ENCODE data around the gene OVOL1. TPM values are rescaled to one million over a fixed set of nuclear protein-coding genes. Genes with fewer than 3 reads are reported as not detected.

OVOL1 gene
- total RNA-seq, 1 donor from 2014 or later = not detected

DNA sequence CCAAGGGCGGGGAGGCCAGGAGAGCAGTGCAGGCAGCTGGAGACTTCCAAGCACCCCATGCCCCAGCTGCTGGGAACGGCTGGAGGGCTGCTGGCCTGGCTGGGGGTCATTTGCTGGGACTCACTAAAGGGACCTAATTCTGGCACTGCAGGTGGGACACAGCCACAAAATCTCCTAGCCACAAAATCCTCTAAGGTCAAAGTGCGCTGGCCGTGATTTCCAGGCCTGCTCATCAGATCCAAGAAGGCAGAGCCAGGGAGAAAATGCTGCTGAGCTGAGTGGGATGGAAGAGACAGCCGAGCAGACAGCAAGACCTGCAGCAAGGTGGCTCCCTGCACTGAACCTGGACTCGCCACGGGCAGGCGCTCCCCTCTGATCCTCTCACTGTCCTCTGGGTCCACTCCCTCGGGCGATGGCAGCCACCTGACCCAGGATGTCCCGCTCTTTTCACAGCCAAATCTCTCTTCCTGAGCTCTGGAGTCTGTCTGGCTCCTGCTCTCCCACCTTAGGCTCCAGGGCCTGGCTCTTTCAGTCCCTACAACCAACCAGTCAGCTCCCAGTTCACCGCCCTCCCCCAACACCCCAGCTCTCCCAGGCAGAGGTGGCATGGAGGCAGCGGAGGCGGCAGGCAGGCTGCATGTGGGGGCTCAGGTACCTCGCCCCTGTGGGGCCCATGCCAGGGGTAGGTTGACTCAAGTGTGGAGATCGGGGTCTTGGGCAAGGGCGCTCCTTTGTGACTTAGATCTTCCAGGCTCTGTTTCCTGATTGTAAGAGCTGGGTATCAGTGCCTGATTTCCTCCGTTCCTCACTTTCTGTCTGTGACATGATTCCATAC lies 14.5 kb downstream of the OVOL1 start:
- H3K27me3 ChIP-seq (ENCODE audit: control insufficient read depth in 3 of 3, insufficient read depth in 3 of 3, low read length in 3 of 3) = peaks cover 39 to 50% (median 40%) of the 10 kb centered on the region in 3 donors
- H3K27ac ChIP-seq (ENCODE audit: low read depth, low read length) = no peak overlapping the region
- H3K9ac ChIP-seq (ENCODE audit: low read depth in 1 of 3, low read length in 3 of 3) = no peak overlapping the region
- H3K9me3 ChIP-seq (ENCODE audit: control insufficient read depth in 3 of 3, low read length in 3 of 3) = no peaks in the 10 kb centered on the region
- H3K4me1 ChIP-seq (ENCODE audit: control insufficient read depth in 3 of 3, insufficient read depth in 3 of 3, low read length in 3 of 3) = no peaks in the 10 kb centered on the region
- no peaks in the 10 kb centered on the region for H3K36me3 ChIP-seq (ENCODE audit: control insufficient read depth in 3 of 3, insufficient read depth in 3 of 3, low read length in 3 of 3)
- no peak overlapping the region for H3K4me3 ChIP-seq (ENCODE audit: low read length in 3 of 3)

DNA sequence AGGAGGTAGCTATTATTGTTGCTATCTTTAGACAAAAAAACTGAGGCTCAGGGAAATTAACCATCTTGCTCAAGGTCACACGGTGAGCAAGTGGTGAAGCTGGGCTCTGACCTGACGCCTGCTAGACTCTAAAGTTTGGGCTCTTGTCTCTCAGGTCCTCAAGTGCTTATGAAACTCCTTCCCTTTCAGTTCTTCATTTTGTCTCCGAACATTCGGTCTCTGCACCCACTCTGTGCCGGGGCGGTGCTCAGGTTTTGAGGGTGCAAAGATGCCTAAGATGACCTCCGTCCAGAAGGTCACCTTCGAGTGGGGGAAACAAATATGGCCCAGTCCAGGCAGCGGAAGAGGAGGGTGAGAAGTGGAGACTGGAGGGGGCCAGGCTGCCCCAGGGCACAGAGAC lies 16.0 kb downstream of the OVOL1 start:
- H3K4me1 ChIP-seq (ENCODE audit: control insufficient read depth in 3 of 3, insufficient read depth in 3 of 3, low read length in 3 of 3) = no peaks in the 10 kb centered on the region
- H3K27ac ChIP-seq (ENCODE audit: low read depth, low read length) = no peak overlapping the region
- H3K36me3 ChIP-seq (ENCODE audit: control insufficient read depth in 3 of 3, insufficient read depth in 3 of 3, low read length in 3 of 3) = no peaks in the 10 kb centered on the region
- no peak overlapping the region for H3K4me3 ChIP-seq (ENCODE audit: low read length in 3 of 3)
- no peak overlapping the region for H3K9ac ChIP-seq (ENCODE audit: low read depth in 1 of 3, low read length in 3 of 3)
- H3K9me3 ChIP-seq (ENCODE audit: control insufficient read depth in 3 of 3, low read length in 3 of 3) = no peaks in the 10 kb centered on the region
- peaks cover 36 to 43% (median 38%) of the 10 kb centered on the region in 3 donors for H3K27me3 ChIP-seq (ENCODE audit: control insufficient read depth in 3 of 3, insufficient read depth in 3 of 3, low read length in 3 of 3)

DNA sequence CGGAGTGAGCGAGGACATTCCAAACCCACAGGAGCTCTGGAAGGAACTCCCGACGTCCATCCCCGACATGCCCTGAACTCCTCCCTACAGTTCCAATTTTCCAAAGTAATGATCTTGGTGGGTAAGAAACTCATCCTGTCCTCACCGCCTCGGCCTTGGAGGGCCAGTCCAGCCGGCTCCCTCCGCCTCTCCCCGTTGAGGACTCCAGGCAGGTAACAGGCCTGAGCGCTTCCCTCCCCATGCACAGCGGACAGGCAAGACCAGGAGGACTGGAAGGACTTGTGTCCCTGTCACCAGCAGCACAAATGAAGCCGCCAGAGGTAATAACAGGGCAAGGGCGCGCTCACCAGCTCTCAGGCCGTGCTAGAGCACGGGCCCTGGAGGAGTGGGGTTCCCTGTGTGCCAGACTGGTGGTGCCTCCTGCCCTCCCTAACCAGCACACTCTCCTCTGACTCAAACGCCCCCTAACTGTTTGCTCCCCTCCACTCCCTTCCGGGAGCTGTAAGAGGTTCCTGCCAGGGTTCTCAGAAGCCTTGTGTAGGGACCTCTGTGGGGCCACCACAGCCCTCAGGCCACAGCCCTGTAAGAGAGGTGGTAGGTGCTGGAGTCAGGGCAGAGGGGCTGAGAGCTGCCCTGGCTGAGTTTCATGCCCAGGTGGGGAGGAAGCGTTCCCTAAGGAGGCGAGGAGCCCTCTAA lies 17.1 kb downstream of the OVOL1 start:
- Histone ChIP-seq H3K9ac (ENCODE audit: low read depth in 1 of 3, low read length in 3 of 3) (no peak overlapping the region), H3K9me3 (ENCODE audit: control insufficient read depth in 3 of 3, low read length in 3 of 3) (no peaks in the 10 kb centered on the region), H3K27ac (ENCODE audit: low read depth, low read length) (no peak overlapping the region), H3K36me3 (ENCODE audit: control insufficient read depth in 3 of 3, insufficient read depth in 3 of 3, low read length in 3 of 3) (no peaks in the 10 kb centered on the region), H3K4me1 (ENCODE audit: control insufficient read depth in 3 of 3, insufficient read depth in 3 of 3, low read length in 3 of 3) (no peaks in the 10 kb centered on the region), H3K4me3 (ENCODE audit: low read length in 3 of 3) (no peak overlapping the region), H3K27me3 (ENCODE audit: control insufficient read depth in 3 of 3, insufficient read depth in 3 of 3, low read length in 3 of 3) (peaks cover 40 to 44% (median 43%) of the 10 kb centered on the region in 3 donors)

DNA sequence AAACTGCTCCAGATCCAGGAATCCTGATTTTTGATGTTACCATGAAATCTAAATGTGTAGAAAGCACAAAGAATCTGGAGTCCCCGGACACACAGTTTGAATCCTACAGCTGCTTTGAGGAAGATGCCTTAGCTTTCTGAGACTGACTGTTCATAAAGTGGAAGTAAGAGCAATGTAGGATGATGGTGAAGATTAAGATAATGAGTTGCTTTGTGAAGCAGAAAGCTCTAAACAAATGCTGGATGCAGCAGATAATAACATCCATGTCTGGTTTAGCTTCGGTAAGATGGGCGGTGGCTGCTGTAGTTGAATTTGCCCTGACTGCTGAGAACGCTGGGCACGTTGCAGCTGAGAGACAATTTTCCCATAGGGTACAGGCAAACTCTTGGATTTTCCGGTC lies 20.1 kb downstream of the OVOL1 start:
- Histone ChIP-seq H3K27ac (ENCODE audit: low read depth, low read length) (no peak overlapping the region), H3K4me1 (ENCODE audit: control insufficient read depth in 3 of 3, insufficient read depth in 3 of 3, low read length in 3 of 3) (peaks cover 0 to 6% (median 0%) of the 10 kb centered on the region in 3 donors), H3K36me3 (ENCODE audit: control insufficient read depth in 3 of 3, insufficient read depth in 3 of 3, low read length in 3 of 3) (no peaks in the 10 kb centered on the region), H3K27me3 (ENCODE audit: control insufficient read depth in 3 of 3, insufficient read depth in 3 of 3, low read length in 3 of 3) (peaks cover 41 to 58% (median 56%) of the 10 kb centered on the region in 3 donors), H3K9me3 (ENCODE audit: control insufficient read depth in 3 of 3, low read length in 3 of 3) (no peaks in the 10 kb centered on the region), H3K9ac (ENCODE audit: low read depth in 1 of 3, low read length in 3 of 3) (no peak overlapping the region), H3K4me3 (ENCODE audit: low read length in 3 of 3) (no peak overlapping the region)

DNA sequence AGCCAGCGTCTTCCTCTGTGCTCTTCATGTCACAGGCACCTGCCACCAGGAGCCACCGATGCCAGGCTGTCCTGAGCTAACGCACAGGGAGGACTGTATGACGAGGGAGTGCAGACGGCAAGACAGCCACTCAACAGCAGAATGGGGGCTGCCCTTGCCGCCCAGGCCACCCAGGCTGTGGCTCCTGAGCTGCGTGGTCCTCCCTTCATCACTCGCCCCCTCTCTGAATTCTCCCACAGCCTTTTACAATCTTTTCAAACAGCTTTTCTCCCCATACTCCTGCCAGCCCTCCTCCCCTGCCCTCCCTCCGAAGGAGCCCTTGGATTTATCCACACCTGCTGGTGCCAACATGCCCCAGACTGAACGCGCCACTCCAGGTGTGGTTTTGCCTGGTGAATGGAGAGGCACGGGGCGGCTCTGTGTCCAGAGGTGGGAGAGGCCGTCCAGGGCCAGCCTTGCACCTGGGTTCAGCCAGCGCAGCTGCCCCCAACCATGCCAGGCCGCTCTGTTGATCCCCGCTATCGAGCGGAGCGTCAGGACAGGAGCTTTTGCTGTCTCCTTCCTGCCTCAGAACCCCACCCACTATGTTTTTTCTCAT lies 22.0 kb downstream of the OVOL1 start:
- H3K36me3 ChIP-seq (ENCODE audit: control insufficient read depth in 3 of 3, insufficient read depth in 3 of 3, low read length in 3 of 3) = no peaks in the 10 kb centered on the region
- no peak overlapping the region for H3K27ac ChIP-seq (ENCODE audit: low read depth, low read length)
- H3K4me1 ChIP-seq (ENCODE audit: control insufficient read depth in 3 of 3, insufficient read depth in 3 of 3, low read length in 3 of 3) = peaks cover 0 to 6% (median 0%) of the 10 kb centered on the region in 3 donors
- peaks cover 29 to 48% (median 46%) of the 10 kb centered on the region in 3 donors for H3K27me3 ChIP-seq (ENCODE audit: control insufficient read depth in 3 of 3, insufficient read depth in 3 of 3, low read length in 3 of 3)
- no peak overlapping the region for H3K4me3 ChIP-seq (ENCODE audit: low read length in 3 of 3)
- no peaks in the 10 kb centered on the region for H3K9me3 ChIP-seq (ENCODE audit: control insufficient read depth in 3 of 3, low read length in 3 of 3)
- no peak overlapping the region for H3K9ac ChIP-seq (ENCODE audit: low read depth in 1 of 3, low read length in 3 of 3)

DNA sequence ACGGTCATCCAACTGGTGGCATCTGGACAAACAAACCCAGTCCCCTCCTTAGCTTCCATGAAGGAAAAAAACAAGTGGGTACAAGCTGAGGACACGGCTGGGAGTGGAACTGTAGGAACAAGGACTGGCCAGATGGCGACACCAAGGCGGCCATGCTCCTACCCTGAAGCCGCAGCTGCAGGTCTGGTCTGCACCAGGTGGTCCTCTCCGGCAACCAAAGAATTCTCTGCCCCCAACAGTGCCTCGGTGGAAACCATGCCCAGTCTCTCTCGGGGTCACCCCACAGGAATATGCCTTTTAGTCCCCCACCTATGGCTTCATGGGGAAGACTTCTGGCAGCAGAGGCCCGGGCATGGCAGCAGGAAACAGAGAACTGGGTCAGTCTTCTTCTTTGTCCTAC lies 22.6 kb downstream of the OVOL1 start:
- Histone ChIP-seq H3K36me3 (ENCODE audit: control insufficient read depth in 3 of 3, insufficient read depth in 3 of 3, low read length in 3 of 3) (no peaks in the 10 kb centered on the region), H3K4me3 (ENCODE audit: low read length in 3 of 3) (no peak overlapping the region), H3K9ac (ENCODE audit: low read depth in 1 of 3, low read length in 3 of 3) (no peak overlapping the region), H3K9me3 (ENCODE audit: control insufficient read depth in 3 of 3, low read length in 3 of 3) (no peaks in the 10 kb centered on the region), H3K27ac (ENCODE audit: low read depth, low read length) (no peak overlapping the region), H3K27me3 (ENCODE audit: control insufficient read depth in 3 of 3, insufficient read depth in 3 of 3, low read length in 3 of 3) (peaks cover 24 to 43% (median 41%) of the 10 kb centered on the region in 3 donors), H3K4me1 (ENCODE audit: control insufficient read depth in 3 of 3, insufficient read depth in 3 of 3, low read length in 3 of 3) (peaks cover 0 to 6% (median 0%) of the 10 kb centered on the region in 3 donors)

DNA sequence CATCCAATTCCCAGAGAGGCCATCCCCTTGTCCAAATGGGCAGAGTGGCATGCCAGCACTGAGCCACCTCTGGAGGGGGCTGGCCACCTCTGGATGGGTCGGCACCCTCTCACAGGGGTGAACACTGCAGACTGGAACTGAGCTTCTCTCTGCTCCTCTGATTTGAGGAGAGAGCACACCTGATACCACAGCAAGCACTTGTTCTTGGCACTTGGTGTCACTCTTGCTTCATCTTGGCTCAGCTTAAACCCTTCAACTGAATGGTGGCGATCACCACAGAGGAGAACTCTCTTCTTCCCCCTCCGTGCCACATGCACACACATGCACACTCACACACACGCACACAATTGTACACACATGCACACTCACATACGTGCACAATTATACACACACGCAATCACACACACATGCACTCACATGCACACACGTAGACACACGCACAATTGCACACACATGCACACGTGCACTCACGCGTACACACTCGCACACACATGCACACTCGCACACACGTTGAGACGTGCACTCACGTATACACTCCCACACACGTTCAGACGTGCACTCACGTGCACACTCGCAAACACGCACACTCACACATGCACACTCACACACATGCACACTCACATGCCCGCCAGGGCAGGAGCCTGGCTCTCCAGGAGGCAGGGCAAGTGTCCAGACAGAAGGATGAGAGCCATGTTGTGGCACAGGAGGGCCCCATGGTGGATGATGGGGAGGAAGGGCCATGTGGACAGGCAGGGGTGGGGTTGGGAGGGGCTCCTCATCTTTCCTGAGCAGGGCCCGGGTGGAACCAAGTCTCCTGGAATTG lies 23.4 kb downstream of the OVOL1 start:
- Histone ChIP-seq H3K9ac (ENCODE audit: low read depth in 1 of 3, low read length in 3 of 3) (no peak overlapping the region), H3K27me3 (ENCODE audit: control insufficient read depth in 3 of 3, insufficient read depth in 3 of 3, low read length in 3 of 3) (peaks cover 24 to 43% (median 41%) of the 10 kb centered on the region in 3 donors), H3K27ac (ENCODE audit: low read depth, low read length) (no peak overlapping the region), H3K9me3 (ENCODE audit: control insufficient read depth in 3 of 3, low read length in 3 of 3) (no peaks in the 10 kb centered on the region), H3K36me3 (ENCODE audit: control insufficient read depth in 3 of 3, insufficient read depth in 3 of 3, low read length in 3 of 3) (peaks cover 0 to 2% (median 0%) of the 10 kb centered on the region in 3 donors), H3K4me1 (ENCODE audit: control insufficient read depth in 3 of 3, insufficient read depth in 3 of 3, low read length in 3 of 3) (peaks cover 0 to 6% (median 3%) of the 10 kb centered on the region in 3 donors), H3K4me3 (ENCODE audit: low read length in 3 of 3) (no peak overlapping the region)

DNA sequence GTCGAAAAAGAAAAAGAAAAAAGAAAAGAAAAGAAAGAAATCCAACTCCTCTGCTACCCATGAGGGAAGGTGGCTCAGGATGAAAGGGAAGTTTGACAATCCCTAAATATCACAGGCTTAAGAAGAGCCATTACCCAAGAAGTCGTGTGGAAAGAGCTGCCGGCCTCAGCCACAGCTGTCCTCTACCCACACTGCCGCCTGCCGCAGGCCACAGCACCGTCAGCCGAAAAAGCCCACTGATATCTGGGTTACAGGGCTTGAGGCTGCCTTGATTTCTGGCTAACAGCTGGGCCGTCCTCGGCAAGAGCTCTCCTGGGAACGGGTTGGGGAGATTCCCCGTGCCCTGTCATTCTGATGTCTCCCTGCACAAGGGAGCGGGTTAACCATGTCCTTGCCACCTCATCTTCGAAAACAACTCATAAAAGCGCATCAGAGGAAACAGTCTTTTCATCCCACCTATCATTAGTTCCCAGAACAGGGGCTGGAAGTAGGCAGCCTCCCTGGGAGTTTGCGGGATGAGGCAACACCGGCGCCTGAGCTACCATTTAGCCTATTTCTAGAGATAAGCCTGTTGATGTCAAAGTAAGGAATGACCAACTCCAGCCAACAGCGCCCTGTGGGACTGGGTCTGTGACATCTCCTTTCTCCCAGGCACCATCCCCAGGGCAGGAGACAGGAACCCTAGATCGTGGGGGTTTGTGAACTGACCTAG lies 25.1 kb downstream of the OVOL1 start:
- Histone ChIP-seq H3K4me3 (ENCODE audit: low read length in 3 of 3) (no peak overlapping the region), H3K27me3 (ENCODE audit: control insufficient read depth in 3 of 3, insufficient read depth in 3 of 3, low read length in 3 of 3) (peaks cover 24 to 41% (median 39%) of the 10 kb centered on the region in 3 donors), H3K9me3 (ENCODE audit: control insufficient read depth in 3 of 3, low read length in 3 of 3) (no peaks in the 10 kb centered on the region), H3K36me3 (ENCODE audit: control insufficient read depth in 3 of 3, insufficient read depth in 3 of 3, low read length in 3 of 3) (peaks cover 0 to 2% (median 0%) of the 10 kb centered on the region in 3 donors), H3K9ac (ENCODE audit: low read depth in 1 of 3, low read length in 3 of 3) (no peak overlapping the region), H3K27ac (ENCODE audit: low read depth, low read length) (no peak overlapping the region), H3K4me1 (ENCODE audit: control insufficient read depth in 3 of 3, insufficient read depth in 3 of 3, low read length in 3 of 3) (peaks cover 0 to 9% (median 3%) of the 10 kb centered on the region in 3 donors)
